Central memory CD4-positive, alpha-beta T cell (primary cell): ENCODE results near the gene CELF2.

Source experiments
- DNase-seq: peaks from one replicate; pipeline ENCODE4 v3.0.0; 2022

CELF2 gene

GRCh38 chr10:11205030-11205772 is 187.5 kb downstream of the CELF2 start:
- no peak for DNase-seq

- no peak for DNase-seq
These were observed 189.2 kb downstream of the CELF2 start for GRCh38 chr10:11206676-11207559.

- DNase-seq: no peak
These were observed 189.8 kb downstream of the CELF2 start for GRCh38 chr10:11207560-11207844.

- DNase-seq: no peak
These were observed 190.6 kb downstream of the CELF2 start for GRCh38 chr10:11208243-11208642.

GRCh38 chr10:11208908-11209829 is 191.5 kb downstream of the CELF2 start:
- peak; percentile 27 for DNase-seq

GRCh38 chr10:11209830-11210181 is 192.1 kb downstream of the CELF2 start:
- no peak for DNase-seq

GRCh38 chr10:11210211-11210922 is 192.7 kb downstream of the CELF2 start:
- no peak for DNase-seq

- DNase-seq: no peak
These were observed 194.8 kb downstream of the CELF2 start for GRCh38 chr10:11212288-11213085.

GRCh38 chr10:11213137-11213536 is 195.5 kb downstream of the CELF2 start:
- DNase-seq: no peak

GRCh38 chr10:11214407-11214806 is 196.7 kb downstream of the CELF2 start:
- no peak for DNase-seq

GRCh38 chr10:11215471-11215870 is 197.8 kb downstream of the CELF2 start:
- no peak for DNase-seq

- no peak for DNase-seq
These were observed 199.8 kb downstream of the CELF2 start for GRCh38 chr10:11217521-11217920.

GRCh38 chr10:11218395-11218794 is 200.7 kb downstream of the CELF2 start:
- no peak for DNase-seq

- no peak for DNase-seq
These were observed 201.8 kb downstream of the CELF2 start for GRCh38 chr10:11219431-11219830.

GRCh38 chr10:11223081-11223480 is 205.4 kb downstream of the CELF2 start:
- DNase-seq: no peak

- DNase-seq: no peak
These were observed 206.0 kb downstream of the CELF2 start for GRCh38 chr10:11223507-11224140.

GRCh38 chr10:11224321-11224720 is 206.6 kb downstream of the CELF2 start:
- no peak for DNase-seq

- no peak for DNase-seq
These were observed 207.2 kb downstream of the CELF2 start for GRCh38 chr10:11224792-11225416.

- peak; percentile 57 for DNase-seq
These were observed 208.3 kb downstream of the CELF2 start for GRCh38 chr10:11225935-11226334.

- DNase-seq: no peak
These were observed 209.4 kb downstream of the CELF2 start for GRCh38 chr10:11227103-11227502.

- no peak for DNase-seq
These were observed 212.2 kb downstream of the CELF2 start for GRCh38 chr10:11229893-11230292.
